ENCODE measurements around the gene RANBP3. TPM values are rescaled to one million over a fixed set of nuclear protein-coding genes. Genes with fewer than 3 reads are reported as not detected.

Gene RANBP3
- total RNA-seq, 1 donor from 2014 or later = 70.8 TPM

DNA sequence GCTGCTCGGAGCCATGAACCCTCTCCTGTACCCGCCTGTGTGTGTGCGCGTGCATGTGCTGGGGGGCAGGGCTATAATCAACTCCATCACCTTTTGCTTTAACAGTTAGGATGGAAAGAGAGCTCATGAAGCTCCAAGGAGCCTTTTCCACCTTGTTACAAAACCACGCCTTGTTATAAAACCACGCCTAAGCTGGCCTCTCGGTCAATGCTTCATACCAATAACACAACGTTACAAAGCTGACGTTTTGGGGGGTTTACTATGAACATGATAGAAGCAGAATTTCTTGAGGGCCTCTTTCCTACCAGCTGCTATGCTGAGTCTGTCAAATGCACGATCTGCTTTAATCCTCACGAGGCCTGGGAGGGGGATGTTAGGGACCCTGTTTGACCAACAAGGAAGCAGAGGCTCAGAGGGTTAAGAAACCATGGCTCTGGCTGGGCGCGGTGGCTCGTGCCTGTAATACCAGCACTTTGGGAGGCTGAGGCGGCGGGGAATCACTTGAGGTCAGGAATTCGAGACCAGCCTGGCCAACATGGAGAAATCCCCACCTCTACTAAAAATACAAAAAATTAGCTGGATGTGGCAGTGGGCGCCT is 52.0 kb downstream of the RANBP3 start:
- DNase-seq (no peak), ATAC-seq (no peak)
- Histone ChIP-seq H3K27me3 (ENCODE audit: low read depth) (no peaks in the 10 kb centered on the region), H3K36me3 (peaks cover 100% of the 10 kb centered on the region), H3K27ac (no peak overlapping the region), H3K4me3 (no peak overlapping the region), H3K9me3 (no peaks in the 10 kb centered on the region), H3K4me1 (peaks cover 13% of the 10 kb centered on the region)
- TF ChIP-seq CTCF (IDR thresholded peaks at IDR 0.05) = no peak
- intact Hi-C loops (cut with DNase I) = no loop called here

DNA sequence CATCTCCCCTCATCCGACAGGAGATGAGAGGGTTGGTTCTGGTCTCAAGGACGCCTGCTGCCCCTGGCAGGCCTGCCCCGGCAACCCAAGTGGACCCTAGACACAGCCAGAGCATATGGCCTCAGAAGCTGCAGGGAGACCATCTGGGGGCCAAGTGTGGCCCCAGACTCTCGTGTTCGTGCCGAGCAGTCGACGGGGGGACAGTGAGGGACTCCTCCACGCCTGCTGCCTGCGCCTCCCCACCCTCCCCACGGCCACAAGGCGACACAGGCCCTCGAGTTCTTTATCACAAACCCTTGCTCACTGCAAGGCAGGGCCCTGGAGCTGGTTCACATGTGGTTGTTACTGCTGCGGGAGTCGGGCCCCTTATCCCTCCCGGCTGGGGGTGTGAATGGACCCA is 54.6 kb downstream of the RANBP3 start:
- no peaks in the 10 kb centered on the region for H3K27me3 ChIP-seq (ENCODE audit: low read depth)
- ATAC-seq = no peak
- DNase-seq = no peak
- no peaks in the 10 kb centered on the region for H3K9me3 ChIP-seq
- H3K4me1 ChIP-seq = peaks cover 13% of the 10 kb centered on the region
- peaks cover 100% of the 10 kb centered on the region for H3K36me3 ChIP-seq
- intact Hi-C loops (cut with DNase I) = no loop called here
- no peak overlapping the region for H3K4me3 ChIP-seq
- no peak for TF ChIP-seq CTCF (IDR thresholded peaks at IDR 0.05)
- H3K27ac ChIP-seq = no peak overlapping the region

GRCh38 chr19:5922161-5922545 is 55.8 kb downstream of the RANBP3 start:
- Histone ChIP-seq H3K36me3 (peaks cover 100% of the 10 kb centered on the region), H3K27ac (no peak overlapping the region), H3K4me1 (peaks cover 11% of the 10 kb centered on the region), H3K4me3 (no peak overlapping the region), H3K9me3 (no peaks in the 10 kb centered on the region), H3K27me3 (ENCODE audit: low read depth) (no peaks in the 10 kb centered on the region)
- intact Hi-C loops (cut with DNase I) = no loop called here
- DNase-seq (no peak), ATAC-seq (no peak)
- TF ChIP-seq CTCF (IDR thresholded peaks at IDR 0.05) = no peak

GRCh38 chr19:5921516-5922160 is 56.3 kb downstream of the RANBP3 start:
- Histone ChIP-seq H3K9me3 (no peaks in the 10 kb centered on the region), H3K36me3 (peaks cover 100% of the 10 kb centered on the region), H3K27ac (no peak overlapping the region), H3K4me1 (peaks cover 6% of the 10 kb centered on the region), H3K4me3 (no peak overlapping the region), H3K27me3 (ENCODE audit: low read depth) (no peaks in the 10 kb centered on the region)
- intact Hi-C loops (cut with DNase I) = no loop called here
- no peak for TF ChIP-seq CTCF (IDR thresholded peaks at IDR 0.05)
- no peak for DNase-seq
- no peak for ATAC-seq

DNA sequence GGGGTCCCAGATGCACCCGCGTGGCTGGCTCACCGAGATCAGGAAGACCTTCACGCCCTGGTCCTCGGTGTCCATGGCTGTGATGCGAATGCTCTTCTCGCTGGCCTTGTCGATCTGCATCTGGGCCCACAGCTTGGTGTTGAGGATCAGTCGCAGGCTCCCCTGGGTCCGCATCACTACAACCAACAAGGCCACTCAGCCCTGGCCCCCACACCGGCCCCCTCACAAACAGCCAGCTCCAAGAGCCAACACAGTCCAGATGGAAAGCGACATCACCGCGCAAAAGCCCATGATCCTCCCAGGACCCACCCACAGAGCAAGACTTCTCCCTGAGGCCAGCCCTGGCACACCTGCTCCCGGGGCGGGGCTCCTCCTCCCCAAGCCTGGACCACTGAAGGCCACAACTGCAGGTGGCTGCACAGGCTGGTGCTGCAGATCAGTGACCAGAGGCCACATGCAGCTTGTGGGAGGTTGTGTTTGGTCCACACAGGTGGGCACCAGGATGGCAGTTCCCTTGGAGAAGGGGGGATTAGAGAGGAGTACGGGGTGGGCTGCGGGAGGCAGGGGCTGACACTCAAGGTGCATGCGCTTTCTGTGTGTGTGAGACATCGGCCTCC is 59.4 kb downstream of the RANBP3 start:
- TF ChIP-seq CTCF (IDR thresholded peaks at IDR 0.05) = no peak
- no peak overlapping the region for H3K4me3 ChIP-seq
- peaks cover 23% of the 10 kb centered on the region for H3K4me1 ChIP-seq
- H3K27me3 ChIP-seq (ENCODE audit: low read depth) = no peaks in the 10 kb centered on the region
- H3K36me3 ChIP-seq = peaks cover 92% of the 10 kb centered on the region
- DNase-seq (no peak), ATAC-seq (no peak)
- no peak overlapping the region for H3K27ac ChIP-seq
- intact Hi-C loops (cut with DNase I) = no loop called here
- H3K9me3 ChIP-seq = no peaks in the 10 kb centered on the region

All from lower lobe of right lung (tissue), 2 donors.